SK-N-SH (cell line): Measurements from ENCODE around the gene CPN2. TPM values are rescaled to one million over a fixed set of nuclear protein-coding genes. Genes with fewer than 3 reads are reported as not detected.

Source experiments
- CTCF ChIA-PET: fragments of 300-600, 350-600 bp; formaldehyde crosslinking; extraction: SDS; loops from one replicate; lab custom pipeline; 2021; lab: Yijun Ruan, JAX
- POLR2A ChIA-PET: fragments of 350-600 bp; sonication (Branson Sonifier 250); formaldehyde crosslinking; extraction: SDS; loops from one replicate; lab custom pipeline; 2020; ENCODE audit warnings: antibody characterized with exemption, inconsistent platforms; lab: Yijun Ruan, JAX
- DNase-seq: peaks from one replicate; pipeline ENCODE4 v3.0.0; 2012
- H2AFZ ChIP-seq: fragments of 200-600 bp; sonication (generic); 2 replicates; pipeline ENCODE4 v1.8.1; 2016; ENCODE audit warnings: antibody characterized with exemption, mild to moderate bottlenecking, low read depth
- H3F3A ChIP-seq: fragments of 200-600 bp; sonication (generic); replicated peaks from 2 replicates; pipeline ENCODE3; 2016; ENCODE audit warnings: antibody characterized with exemption, mild to moderate bottlenecking; ENCODE audit not compliant: insufficient read depth
- H3K27ac ChIP-seq, 2 experiments: fragments of 200-500 bp in 1 of 2; fragments of 200-600 bp in 1 of 2; sonication (Bioruptor generic) in 1 of 2; sonication (generic), shearing (Covaris generic) in 1 of 2; 2 replicates each; pipeline versions ENCODE4 v1.5.1 to v1.6.1; 2014 to 2016; ENCODE audit warnings: low read depth in 2 of 2, inconsistent platforms in 1 of 2, low read length in 1 of 2, mild to moderate bottlenecking in 1 of 2, mixed read lengths in 1 of 2
- H3K27me3 ChIP-seq: fragments of 200-600 bp; sonication (generic), shearing (Covaris generic); 2 replicates; pipeline ENCODE4 v1.6.1; 2016; ENCODE audit warnings: mixed run types; ENCODE audit not compliant: insufficient read depth
- H3K36me3 ChIP-seq, 2 experiments: fragments of 200-500 bp in 1 of 2; fragments of 200-600 bp in 1 of 2; sonication (Bioruptor generic) in 1 of 2; sonication (generic) in 1 of 2; replicated peaks in 1 of 2; 2 replicates each; pipeline versions ENCODE3 to v1.5.1; 2014 to 2016; ENCODE audit warnings: low read length in 1 of 2, mild to moderate bottlenecking in 1 of 2; ENCODE audit not compliant: insufficient read depth in 2 of 2, control insufficient read depth in 1 of 2
- H3K4me1 ChIP-seq, 2 experiments: fragments of 200-500 bp in 1 of 2; fragments of 200-600 bp in 1 of 2; sonication (Bioruptor generic) in 1 of 2; sonication (generic), shearing (Covaris generic) in 1 of 2; 2 replicates each; pipeline versions ENCODE4 v1.5.1 to v1.6.1; 2014 to 2016; ENCODE audit warnings: low read depth in 1 of 2, low read length in 1 of 2, mixed run types in 1 of 2; ENCODE audit not compliant: insufficient read depth in 2 of 2, control insufficient read depth in 1 of 2
- H3K4me2 ChIP-seq: fragments of 200-600 bp; sonication (generic), shearing (Covaris generic); 2 replicates; pipeline ENCODE4 v1.6.1; 2017; ENCODE audit warnings: mixed run types
- H3K4me3 ChIP-seq, 2 experiments: fragments of 200-500 bp in 1 of 2; fragments of 200-600 bp in 1 of 2; sonication (Bioruptor generic) in 1 of 2; sonication (generic), shearing (Covaris generic) in 1 of 2; 2 replicates each; pipeline versions ENCODE4 v1.5.1 to v1.8.1; 2014 to 2016; ENCODE audit warnings: low read depth in 2 of 2, inconsistent platforms in 1 of 2, low read length in 1 of 2, mild to moderate bottlenecking in 1 of 2, mixed read lengths in 1 of 2, moderate library complexity in 1 of 2
- H3K79me2 ChIP-seq: fragments of 200-600 bp; sonication (generic); 2 replicates; pipeline ENCODE4 v1.8.1; 2017; ENCODE audit warnings: mild to moderate bottlenecking; ENCODE audit not compliant: insufficient read depth
- H3K9ac ChIP-seq: fragments of 200-600 bp; sonication (generic); 2 replicates; pipeline ENCODE4 v1.6.1; 2017; ENCODE audit warnings: mixed run types
- H3K9me2 ChIP-seq: fragments of 200-600 bp; sonication (generic); 2 replicates; pipeline ENCODE4 v1.6.1; 2017; ENCODE audit warnings: mixed run types
- H3K9me3 ChIP-seq: fragments of 200-600 bp; sonication (generic); 2 replicates; pipeline ENCODE4 v1.6.1; 2017; ENCODE audit warnings: mixed run types, mild to moderate bottlenecking, moderate library complexity
- H4K20me1 ChIP-seq: fragments of 200-600 bp; sonication (generic); 2 replicates; pipeline ENCODE4 v1.6.1; 2017; ENCODE audit warnings: mild to moderate bottlenecking, mixed run types; ENCODE audit not compliant: insufficient read depth
- EZH2phosphoT487 ChIP-seq: fragments of 200-600 bp; sonication (generic); IDR thresholded peaks from 2 replicates; pipeline ENCODE4 v1.6.1; 2017; ENCODE audit warnings: low read depth, mixed run types, mild to moderate bottlenecking, antibody characterized with exemption, moderate library complexity, borderline replicate concordance
- MEF2A ChIP-seq: IDR thresholded peaks from 2 replicates; pipeline ENCODE4 v1.4.0; 2012; ENCODE audit warnings: low read depth, borderline replicate concordance
- NFIC ChIP-seq: IDR thresholded peaks from 2 replicates; pipeline ENCODE4 v1.4.0; 2012; ENCODE audit warnings: borderline replicate concordance
- RCOR1 ChIP-seq: fragments of 150-350 bp; IDR thresholded peaks from 2 replicates; pipeline ENCODE4 v1.6.1; 2017; ENCODE audit warnings: antibody characterized with exemption, low read length
- TAF1 ChIP-seq: IDR thresholded peaks from 2 replicates; pipeline ENCODE4 v1.6.1; 2012; ENCODE audit warnings: low read depth, mild to moderate bottlenecking, low read length, moderate library complexity, borderline replicate concordance
- USF1 ChIP-seq: IDR thresholded peaks from 2 replicates; pipeline ENCODE4 v1.4.0; 2012; ENCODE audit warnings: low read depth, borderline replicate concordance
- WGBS: methylation state at CpG from one replicate; pipeline ENCODE4 v1.1.6; 2017; ENCODE audit warnings: low lambda C conversion rate; 5-methylcytosine and 5-hydroxymethylcytosine counted together
- polyA plus RNA-seq, 3 experiments: library from polyadenylated mRNA; depleted of rRNA; stranded (reverse); fragments of >200 nt; gene quantifications; 2 replicates each; pipeline ENCODE4 v1.2.3, GENCODE V29; 2012

CPN2 gene
- polyA plus RNA-seq, 1 of the 3 experiments (the other 2 are of a cell fraction) = not detected

DNA sequence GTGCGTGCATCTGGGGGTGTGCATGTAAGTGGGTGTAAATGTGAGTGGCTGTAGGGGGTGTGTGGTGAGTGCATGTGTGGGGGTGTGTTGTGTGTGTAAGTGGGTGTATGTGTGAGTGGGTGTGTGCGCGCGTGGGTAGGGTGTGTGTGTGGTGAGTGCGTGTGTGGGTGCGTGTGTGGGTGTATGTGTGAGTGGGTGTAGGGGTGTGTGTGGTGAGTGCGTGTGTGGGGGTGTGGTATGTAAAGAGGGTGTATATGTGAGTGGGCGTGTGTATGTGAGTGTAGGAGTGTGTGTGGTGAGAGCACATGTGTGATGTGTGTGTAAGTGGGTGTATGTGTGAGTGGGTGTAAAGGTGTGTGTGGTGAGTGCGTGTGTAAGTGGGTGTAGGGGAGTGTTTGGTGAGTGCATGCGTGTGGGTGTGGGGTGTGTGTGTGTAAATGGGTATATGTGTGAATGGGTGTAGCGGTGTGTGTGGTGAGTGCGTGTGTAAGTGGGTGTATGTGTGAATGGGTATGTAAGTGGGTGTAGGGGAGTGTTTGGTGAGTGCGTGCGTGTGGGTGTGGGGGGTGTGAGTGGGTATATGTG, 916 bp upstream of the CPN2 start:
- no peak for DNase-seq
- Histone ChIP-seq H3K4me1 (peaks cover 4 to 5% of the 10 kb centered on the region in 2 experiments; a peak in 2 of 4 replicates), H3K4me3 (no peak overlapping the region), H3K9ac (no peak overlapping the region), H3K27me3 (no peaks in the 10 kb centered on the region), H3K36me3 (no peaks in the 10 kb centered on the region), H3K27ac (no peak overlapping the region), H3K79me2 (no peaks in the 10 kb centered on the region), H2AFZ (no peak overlapping the region), H3K4me2 (no peak overlapping the region), H3K9me3 (no peaks in the 10 kb centered on the region), H3K9me2 (no peaks in the 10 kb centered on the region), H4K20me1 (no peaks in the 10 kb centered on the region), H3F3A (peaks cover 6% of the 10 kb centered on the region)
- POLR2A ChIA-PET = no interaction called here
- no peak for TF ChIP-seq EZH2phosphoT487
- no peak for TF ChIP-seq USF1
- WGBS = 95% methylated on average over 14 of the region's 14 CpGs
- CTCF ChIA-PET = interaction anchor here (1.9 to 3.5 kb wide), 2 partner anchors 18 to 36 kb away, joined by 4 to 14 read pairs; no protein-coding TSS in a partner anchor

- WGBS = 77% methylated on average over 3 of the region's 3 CpGs
- no peaks in the 10 kb centered on the region for H3K9me2 ChIP-seq
- DNase-seq = no peak
- H2AFZ ChIP-seq = no peak overlapping the region
- no peak overlapping the region for H3K4me2 ChIP-seq
- TF ChIP-seq MEF2A = no peak
- ChIA-PET CTCF (interaction anchor here (0.9 to 3.5 kb wide), 7 partner anchors 9 to 56 kb away, joined by 3 to 14 read pairs (median 5); no protein-coding TSS in a partner anchor), POLR2A (no interaction called here)
- H3K4me1 ChIP-seq = peaks cover 4 to 5% of the 10 kb centered on the region in 2 experiments; a peak in 2 of 4 replicates
- no peak overlapping the region for H3K27ac ChIP-seq
- no peaks in the 10 kb centered on the region for H4K20me1 ChIP-seq
- no peaks in the 10 kb centered on the region for H3K9me3 ChIP-seq
- H3K9ac ChIP-seq = no peak overlapping the region
- H3F3A ChIP-seq = peaks cover 6% of the 10 kb centered on the region
- H3K27me3 ChIP-seq = no peaks in the 10 kb centered on the region
- no peaks in the 10 kb centered on the region for H3K79me2 ChIP-seq
- no peaks in the 10 kb centered on the region for H3K36me3 ChIP-seq
- H3K4me3 ChIP-seq = no peak overlapping the region
These were observed 429 bp downstream of the CPN2 start for GRCh38 chr3:194350726-194351071.

DNA sequence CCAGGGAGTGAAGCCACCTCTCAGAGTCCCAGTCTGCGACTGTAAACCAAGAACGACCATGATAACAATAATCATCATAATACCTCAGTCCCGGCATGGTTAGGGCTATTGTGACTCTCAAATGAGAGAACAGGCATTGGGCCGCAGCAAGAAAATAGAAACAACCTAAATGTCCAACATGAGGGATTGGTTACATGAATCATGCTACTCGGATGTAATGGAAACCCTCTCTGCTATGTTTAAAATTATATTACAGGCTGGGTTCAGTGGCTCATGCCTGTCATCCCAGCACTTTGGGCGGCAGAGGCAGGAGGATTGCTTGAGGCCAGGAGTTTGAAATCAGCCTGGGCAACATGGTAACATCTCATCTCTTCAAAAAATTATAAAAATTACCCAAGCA, 2.8 kb downstream of the CPN2 start:
- Histone ChIP-seq H3K79me2 (no peaks in the 10 kb centered on the region), H3K27ac (no peak overlapping the region), H3K4me2 (no peak overlapping the region), H3F3A (peaks cover 9% of the 10 kb centered on the region), H3K9ac (no peak overlapping the region), H3K4me1 (peaks cover 4 to 5% of the 10 kb centered on the region in 2 experiments; a peak in 2 of 4 replicates), H3K36me3 (no peaks in the 10 kb centered on the region), H3K9me3 (no peaks in the 10 kb centered on the region), H4K20me1 (no peaks in the 10 kb centered on the region), H3K9me2 (no peaks in the 10 kb centered on the region), H3K4me3 (no peak overlapping the region), H3K27me3 (no peaks in the 10 kb centered on the region), H2AFZ (no peak overlapping the region)
- CTCF ChIA-PET = no interaction called here
- POLR2A ChIA-PET = no interaction called here
- DNase-seq = no peak
- 82% methylated on average over 6 of the region's 6 CpGs for WGBS
- no peak for TF ChIP-seq RCOR1
- no peak for TF ChIP-seq TAF1
- no peak for TF ChIP-seq NFIC
